GM19193 (cell line): Measurements from ENCODE around the gene RUBCNL.

Source experiments
- POLR2A ChIP-seq: IDR thresholded peaks from 4 replicates; pipeline ENCODE4 v1.6.1; 2011; ENCODE audit not compliant: insufficient read depth, insufficient read length; ENCODE audit errors: extremely low read depth

Gene RUBCNL

GRCh38 chr13:46387064-46387851 is at the start of gene RUBCNL:
Gene RUBCNL (minus strand): TSS chr13:46387252. CDS start chr13:46372475, 14,777 bp downstream.
- TF ChIP-seq POLR2A = no peak

GRCh38 chr13:46405457-46405856 is 18.4 kb upstream of the RUBCNL start:
- TF ChIP-seq POLR2A = no peak

GRCh38 chr13:46404733-46405100 is 17.7 kb upstream of the RUBCNL start:
- no peak for TF ChIP-seq POLR2A

GRCh38 chr13:46403851-46404732 is 17.0 kb upstream of the RUBCNL start:
- no peak for TF ChIP-seq POLR2A

GRCh38 chr13:46402178-46402577 is 15.1 kb upstream of the RUBCNL start:
- TF ChIP-seq POLR2A = no peak

- TF ChIP-seq POLR2A = no peak
Measured at GRCh38 chr13:46401432-46401831, 14.4 kb upstream of the RUBCNL start.

GRCh38 chr13:46396341-46396740 is 9.3 kb upstream of the RUBCNL start:
- TF ChIP-seq POLR2A = no peak

GRCh38 chr13:46392967-46393366 is 5.9 kb upstream of the RUBCNL start:
- no peak for TF ChIP-seq POLR2A

GRCh38 chr13:46389457-46390451 is 2.7 kb upstream of the RUBCNL start:
- no peak for TF ChIP-seq POLR2A

GRCh38 chr13:46388846-46389245 is 1.8 kb upstream of the RUBCNL start:
- no peak for TF ChIP-seq POLR2A

GRCh38 chr13:46388308-46388707 is 1.3 kb upstream of the RUBCNL start:
- TF ChIP-seq POLR2A = no peak

- no peak for TF ChIP-seq POLR2A
Measured at GRCh38 chr13:46386392-46387063, 524 bp downstream of the RUBCNL start.

- TF ChIP-seq POLR2A = peak; percentile 40
Measured at GRCh38 chr13:46385946-46386345, 1.1 kb downstream of the RUBCNL start.

- TF ChIP-seq POLR2A = no peak
Measured at GRCh38 chr13:46383383-46383782, 3.7 kb downstream of the RUBCNL start.
